Jurkat, Clone E6-1 (cell line): Measurements from ENCODE around the gene LPIN3.

Experiments
- DNase-seq: peaks from one replicate; pipeline ENCODE4 v3.0.0-alpha.2; 2011; ENCODE audit warnings: low read depth, low spot score
- H3K4me3 ChIP-seq: 2 replicates; pipeline ENCODE4 v1.5.1; 2011; ENCODE audit warnings: mild to moderate bottlenecking, low read length, control low read depth, moderate library complexity

The LPIN3 gene

GRCh38 chr20:41380551-41381193 lies 40.1 kb downstream of the LPIN3 start:
- no peak for DNase-seq
- no peak overlapping the region for H3K4me3 ChIP-seq

- no peak overlapping the region for H3K4me3 ChIP-seq
- DNase-seq = no peak
Measured at GRCh38 chr20:41382791-41383305, 42.2 kb downstream of the LPIN3 start.

- DNase-seq = no peak
- no peak overlapping the region for H3K4me3 ChIP-seq
Measured at GRCh38 chr20:41386502-41387427, 46.1 kb downstream of the LPIN3 start.

DNA sequence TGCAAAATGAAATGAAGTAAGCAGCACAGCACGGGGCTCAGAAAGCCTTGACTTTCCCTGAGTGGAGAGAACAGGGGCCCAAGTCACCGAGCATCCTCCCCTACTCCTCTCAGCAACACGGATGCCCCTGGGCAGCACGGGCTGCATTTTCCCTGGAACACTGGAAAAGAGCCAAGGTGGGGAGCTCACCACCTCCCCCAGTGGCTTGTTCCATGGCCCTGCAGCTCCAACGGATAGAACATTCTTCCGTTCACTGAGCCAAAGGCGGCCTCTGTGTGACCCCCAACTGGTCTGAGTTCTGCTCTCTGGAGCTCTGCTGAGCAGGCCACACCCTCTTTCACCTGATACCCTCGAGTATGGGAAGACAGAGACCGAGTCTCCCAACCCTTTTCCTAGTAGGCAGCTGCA lies 46.8 kb downstream of the LPIN3 start:
- DNase-seq = no peak

GRCh38 chr20:41390889-41391288 lies 50.3 kb downstream of the LPIN3 start:
- H3K4me3 ChIP-seq = no peak overlapping the region
- DNase-seq = no peak

More for the DNA sequence above, 46.8 kb downstream of the LPIN3 start:
- H3K4me3 ChIP-seq = no peak overlapping the region

DNA sequence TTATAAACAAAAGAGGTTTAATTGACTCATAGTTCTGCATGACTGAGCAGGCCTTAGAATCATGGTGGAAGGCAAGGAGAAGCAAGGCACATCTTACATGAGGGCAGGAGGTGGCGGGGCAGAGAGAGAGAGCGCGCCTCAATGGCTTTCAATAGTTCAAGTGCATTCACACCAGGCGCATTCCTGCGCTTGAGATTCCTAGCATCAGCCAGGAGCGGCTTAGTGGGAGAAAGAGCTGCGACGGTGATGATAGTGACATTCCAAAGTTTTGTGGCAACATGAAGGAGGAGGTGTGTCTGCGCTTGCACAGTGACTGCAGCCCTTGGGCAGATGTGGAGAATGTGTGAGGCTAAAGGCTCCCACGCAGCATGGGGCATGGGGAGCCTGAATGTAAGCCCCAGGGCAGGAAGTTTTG lies 51.0 kb downstream of the LPIN3 start:
- H3K4me3 ChIP-seq = no peak overlapping the region
- DNase-seq = no peak

DNA sequence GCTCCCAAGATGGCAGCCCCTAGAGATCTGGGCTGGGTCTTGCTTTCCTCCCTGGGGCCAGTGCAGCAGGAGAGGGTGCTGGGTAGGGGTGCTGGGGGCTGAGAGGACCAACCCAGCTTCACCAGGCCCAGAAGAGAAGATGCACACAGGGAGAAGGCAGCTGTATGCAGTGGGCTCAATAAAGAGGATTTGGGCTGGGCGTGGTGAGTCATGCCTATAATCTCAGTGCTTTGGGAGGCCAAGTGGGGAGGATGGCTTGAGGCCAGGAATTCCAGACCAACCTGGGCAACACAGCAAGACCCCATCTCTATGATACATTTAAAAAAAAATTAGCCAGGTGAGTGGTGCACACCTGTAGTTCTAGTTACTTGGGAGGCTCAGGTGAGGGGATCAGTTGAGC lies 51.7 kb downstream of the LPIN3 start:
- DNase-seq = no peak
- H3K4me3 ChIP-seq = no peak overlapping the region

- no peak for DNase-seq
- no peak overlapping the region for H3K4me3 ChIP-seq
Measured at GRCh38 chr20:41392871-41393704, 52.5 kb downstream of the LPIN3 start.

DNA sequence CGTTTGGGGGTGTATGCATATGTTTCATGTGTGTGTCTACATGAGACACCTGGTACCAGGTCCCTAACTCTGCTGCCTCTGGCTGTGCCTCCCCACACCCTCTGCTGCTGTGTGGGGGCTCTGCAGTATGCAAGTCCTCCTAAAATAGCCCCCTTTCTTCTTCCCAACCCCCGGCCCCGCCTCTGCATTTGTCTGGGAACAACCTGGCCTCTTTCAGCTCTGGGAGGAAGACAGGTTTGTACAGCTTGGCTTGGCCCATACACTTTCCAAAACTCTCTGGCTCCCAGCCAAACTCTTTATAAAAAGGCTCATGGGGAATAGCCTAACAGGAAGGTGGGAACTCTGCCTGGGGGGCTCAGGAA lies 53.1 kb downstream of the LPIN3 start:
- H3K4me3 ChIP-seq = no peak overlapping the region
- no peak for DNase-seq

GRCh38 chr20:41394081-41394480 lies 53.5 kb downstream of the LPIN3 start:
- no peak for DNase-seq
- H3K4me3 ChIP-seq = no peak overlapping the region

- no peak overlapping the region for H3K4me3 ChIP-seq
- no peak for DNase-seq
Measured at GRCh38 chr20:41394931-41395666, 54.5 kb downstream of the LPIN3 start.

GRCh38 chr20:41395667-41396664 lies 55.3 kb downstream of the LPIN3 start:
- no peak overlapping the region for H3K4me3 ChIP-seq
- no peak for DNase-seq

- no peak for DNase-seq
- no peak overlapping the region for H3K4me3 ChIP-seq
Measured at GRCh38 chr20:41398408-41398807, 57.8 kb downstream of the LPIN3 start.

DNA sequence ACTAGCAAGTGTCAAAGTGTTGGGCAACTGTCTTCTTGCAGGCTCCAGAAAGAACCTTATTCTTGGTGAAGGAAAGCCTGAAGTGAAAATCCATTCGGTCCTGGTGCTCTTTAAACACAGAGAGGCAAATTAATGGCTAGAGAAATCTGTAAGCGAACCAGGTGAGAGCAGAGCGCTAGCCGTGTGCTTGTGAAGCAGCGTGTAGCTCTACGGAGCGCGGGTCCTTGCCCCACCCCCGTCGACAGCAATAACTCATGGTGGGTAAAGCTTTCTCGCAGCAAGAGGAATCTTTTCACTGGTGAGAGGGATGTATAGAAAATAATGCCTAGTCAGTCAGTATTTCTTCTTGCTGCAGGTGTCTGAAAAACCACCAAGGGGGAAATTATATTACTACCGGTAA lies 63.0 kb downstream of the LPIN3 start:
- H3K4me3 ChIP-seq = no peak overlapping the region
- no peak for DNase-seq

DNA sequence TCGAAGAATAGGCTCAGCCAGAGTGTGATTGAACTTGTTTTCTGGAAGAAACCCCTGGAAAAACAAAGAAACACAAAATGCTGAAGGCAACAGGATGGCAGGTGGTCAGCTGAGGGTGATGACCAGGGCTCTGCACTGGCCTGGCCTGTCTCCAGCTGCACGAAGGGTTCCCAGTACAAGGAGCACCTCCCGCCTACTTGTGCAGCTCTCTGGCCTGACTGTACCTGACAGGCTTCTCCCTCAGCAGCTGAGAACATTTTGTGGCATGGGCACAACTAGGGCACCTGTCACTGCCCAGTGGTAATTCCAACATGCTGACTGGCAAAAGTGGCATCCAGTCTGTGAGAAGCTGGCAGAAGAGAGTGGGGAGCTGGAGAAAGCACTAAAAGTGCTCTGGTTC lies 64.8 kb downstream of the LPIN3 start:
- H3K4me3 ChIP-seq = no peak overlapping the region
- DNase-seq = no peak

DNA sequence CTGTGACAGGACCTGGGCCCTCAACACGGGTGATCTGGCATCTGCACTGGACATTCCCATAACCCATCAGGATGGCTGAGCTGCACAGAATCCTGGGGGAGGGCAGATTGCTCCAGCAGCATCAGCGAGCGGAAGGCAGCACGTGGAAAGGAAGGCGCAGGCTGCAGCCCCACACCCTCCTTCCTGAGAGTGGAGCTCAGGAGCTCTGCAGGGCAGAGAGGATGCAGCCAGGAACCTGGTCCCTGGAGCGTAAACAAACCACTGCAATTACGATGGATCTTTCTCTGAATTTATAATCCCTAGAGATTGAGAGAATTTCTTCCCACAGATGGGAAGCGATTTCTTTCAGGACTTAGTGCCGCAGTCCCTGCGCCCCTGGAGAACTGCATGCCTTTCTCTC lies 65.7 kb downstream of the LPIN3 start:
- H3K4me3 ChIP-seq = no peak overlapping the region
- DNase-seq = no peak

DNA sequence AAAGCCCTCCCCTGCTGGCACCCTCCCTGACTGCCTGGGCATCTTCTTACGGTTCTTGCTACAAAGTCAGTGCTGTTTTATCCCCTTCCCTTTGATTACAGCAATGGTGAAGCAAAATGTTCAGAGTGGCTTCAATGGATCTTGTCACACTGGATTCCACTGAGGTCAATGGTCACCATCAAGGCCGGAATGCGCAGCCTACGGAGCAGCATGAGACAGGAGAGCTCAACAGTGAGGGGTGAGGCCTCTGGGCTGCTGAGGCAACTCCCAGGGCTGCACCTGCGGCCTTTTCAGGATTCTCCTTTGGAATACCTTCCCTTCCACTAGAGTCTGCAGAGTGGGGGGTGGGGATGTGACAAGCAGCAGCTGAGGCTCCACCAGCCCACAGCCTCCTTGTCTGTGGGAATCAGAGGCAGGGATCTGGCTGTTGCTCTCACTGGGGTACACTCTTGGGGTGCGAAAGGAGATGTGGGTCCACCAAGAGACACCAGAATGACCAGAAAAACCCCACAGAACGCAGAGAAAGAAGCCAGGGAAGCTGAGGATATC lies 66.3 kb downstream of the LPIN3 start:
- DNase-seq = no peak
- no peak overlapping the region for H3K4me3 ChIP-seq

DNA sequence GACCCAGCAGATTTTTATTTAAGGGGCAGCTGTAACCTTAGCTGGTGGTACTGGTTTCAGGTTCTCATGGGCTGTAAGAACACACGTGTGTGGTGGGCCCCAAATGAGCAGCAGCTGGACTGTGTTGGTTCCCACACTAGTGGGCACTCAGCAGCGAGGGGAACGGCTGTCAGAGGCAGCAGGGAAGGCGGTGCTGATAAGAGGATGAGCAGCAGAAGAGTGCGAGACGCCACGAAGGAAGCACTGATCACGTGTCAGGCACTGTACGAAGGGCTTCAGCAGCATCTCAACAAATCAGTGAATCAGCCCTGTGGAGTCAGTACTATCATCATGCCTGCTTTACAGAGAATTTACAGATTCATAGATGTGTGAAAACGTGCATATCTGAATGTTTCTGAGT lies 67.0 kb downstream of the LPIN3 start:
- H3K4me3 ChIP-seq = no peak overlapping the region
- DNase-seq = no peak
